Measurements from ENCODE around the gene EXOC6B.

- TF ChIP-seq CTCF (IDR thresholded peaks at IDR 0.05; ENCODE audit: low read length), result no peak
- no peak for TF ChIP-seq EZH2 (optimal IDR thresholded peaks at IDR 0.05; ENCODE audit: low read depth, low read length)
Measured at GRCh38 chr2:72864500-72864899, 38.7 kb upstream of the EXOC6B start.

Data from MM.1S (cell line).